Measurements from ENCODE around the gene SRPK2.

SRPK2 gene

GRCh38 chr7:105126436-105126975 is 262.2 kb downstream of the SRPK2 start:
- no peak for DNase-seq

DNA sequence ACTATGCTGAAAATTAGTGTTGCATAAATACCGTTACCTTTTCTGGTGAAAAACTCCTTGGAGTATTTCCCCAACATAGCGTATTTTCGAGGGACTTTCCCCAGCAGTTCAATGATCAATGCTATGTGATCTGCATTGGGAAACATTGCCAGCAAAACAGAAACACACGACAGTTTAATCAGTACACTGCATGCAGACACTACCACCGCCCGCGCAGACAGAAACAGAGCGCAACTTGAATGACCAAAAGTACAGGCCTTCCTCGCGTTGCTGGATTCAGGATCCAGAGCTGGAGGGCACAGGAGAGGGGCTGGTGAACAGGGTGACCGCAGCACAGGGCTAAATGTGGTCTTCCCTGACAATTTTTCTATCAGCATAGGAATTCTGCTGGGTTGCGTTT is 263.0 kb downstream of the SRPK2 start:
- DNase-seq = no peak

DNA sequence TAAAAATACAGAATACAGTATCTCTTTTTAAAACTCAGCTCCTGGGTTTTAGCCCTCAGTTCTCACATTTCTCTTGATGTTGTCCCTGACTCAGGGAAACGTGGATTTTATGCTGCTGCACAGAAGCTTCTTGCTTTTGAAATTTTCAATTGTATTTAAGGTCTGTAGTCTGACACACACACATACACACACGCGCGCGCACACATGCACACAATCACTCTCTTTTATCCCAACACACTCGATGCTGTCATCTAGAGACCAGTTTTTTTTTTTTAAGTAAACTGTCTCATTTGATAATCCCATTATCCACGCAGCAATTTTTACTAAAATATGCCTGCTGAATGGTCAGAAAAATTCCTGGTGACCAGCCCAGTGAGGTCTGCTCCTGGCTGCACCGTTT is 266.1 kb downstream of the SRPK2 start:
- DNase-seq = no peak

- no peak for DNase-seq
Observed at GRCh38 chr7:105118612-105119600, 269.8 kb downstream of the SRPK2 start.

DNA sequence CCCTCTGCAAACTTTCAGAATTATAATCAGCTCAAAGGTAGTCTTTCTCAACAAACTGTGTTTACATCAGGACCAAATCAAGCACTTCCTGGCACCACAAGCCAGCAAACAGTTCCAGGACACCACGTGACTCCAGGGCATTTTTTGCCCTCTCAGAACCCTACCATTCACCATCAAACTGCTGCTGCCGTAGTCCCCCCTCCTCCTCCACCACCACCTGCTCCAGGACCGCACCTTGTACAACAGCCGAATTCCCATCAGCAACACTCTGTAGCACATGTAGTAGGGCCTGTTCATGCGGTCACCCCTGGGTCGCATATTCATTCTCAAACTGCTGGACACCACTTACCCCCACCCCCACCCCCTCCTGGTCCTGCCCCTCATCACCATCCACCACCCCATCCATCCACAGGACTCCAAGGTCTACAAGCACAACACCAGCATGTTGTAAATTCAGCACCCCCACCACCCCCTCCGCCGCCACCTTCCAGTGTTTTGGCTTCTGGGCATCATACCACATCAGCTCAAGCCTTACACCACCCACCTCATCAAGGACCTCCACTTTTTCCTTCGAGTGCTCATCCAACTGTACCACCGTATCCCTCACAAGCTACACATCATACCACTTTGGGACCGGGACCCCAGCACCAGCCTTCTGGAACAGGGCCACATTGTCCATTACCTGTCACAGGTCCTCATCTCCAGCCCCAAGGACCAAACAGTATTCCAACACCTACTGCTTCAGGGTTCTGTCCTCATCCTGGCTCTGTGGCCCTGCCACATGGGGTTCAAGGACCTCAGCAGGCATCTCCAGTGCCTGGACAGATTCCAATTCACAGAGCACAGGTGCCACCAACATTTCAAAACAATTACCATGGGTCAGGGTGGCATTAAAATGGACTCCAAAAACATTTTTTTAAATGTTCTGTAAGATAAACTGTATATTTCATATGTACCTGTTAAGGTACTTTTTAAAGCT is 276.0 kb downstream of the SRPK2 start:
- no peak for DNase-seq

DNA sequence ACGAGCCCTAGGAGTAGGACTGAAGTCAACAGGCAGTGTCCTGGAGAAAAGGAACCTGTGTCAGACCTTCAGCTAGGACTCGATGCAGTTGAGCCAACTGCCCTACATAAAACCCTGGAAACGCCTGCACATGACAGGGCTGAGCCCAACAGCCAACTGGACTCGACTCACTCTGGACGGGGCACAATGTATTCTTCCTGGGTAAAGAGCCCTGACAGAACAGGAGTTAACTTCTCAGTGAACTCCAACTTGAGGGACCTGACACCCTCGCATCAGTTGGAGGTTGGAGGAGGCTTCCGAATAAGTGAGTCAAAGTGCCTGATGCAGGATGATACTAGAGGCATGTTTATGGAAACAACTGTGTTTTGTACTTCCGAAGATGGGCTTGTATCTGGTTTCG is 281.3 kb downstream of the SRPK2 start:
- no peak for DNase-seq

DNA sequence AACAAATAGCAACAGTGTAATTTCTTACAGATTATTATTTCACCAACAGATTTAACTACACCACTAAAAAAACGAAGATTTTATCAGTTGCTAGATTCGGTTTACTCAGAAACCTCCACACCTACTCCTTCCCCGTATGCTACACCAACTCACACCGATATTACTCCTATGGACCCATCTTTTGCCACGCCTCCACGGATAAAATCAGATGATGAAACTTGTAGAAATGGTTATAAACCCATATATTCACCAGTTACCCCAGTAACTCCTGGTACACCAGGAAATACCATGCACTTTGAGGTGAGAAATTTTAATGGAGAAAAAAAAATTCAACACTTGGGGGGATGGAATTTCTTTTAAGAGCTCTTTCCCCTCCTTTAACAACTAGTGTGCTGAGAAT is 282.2 kb downstream of the SRPK2 start:
- no peak for DNase-seq

DNA sequence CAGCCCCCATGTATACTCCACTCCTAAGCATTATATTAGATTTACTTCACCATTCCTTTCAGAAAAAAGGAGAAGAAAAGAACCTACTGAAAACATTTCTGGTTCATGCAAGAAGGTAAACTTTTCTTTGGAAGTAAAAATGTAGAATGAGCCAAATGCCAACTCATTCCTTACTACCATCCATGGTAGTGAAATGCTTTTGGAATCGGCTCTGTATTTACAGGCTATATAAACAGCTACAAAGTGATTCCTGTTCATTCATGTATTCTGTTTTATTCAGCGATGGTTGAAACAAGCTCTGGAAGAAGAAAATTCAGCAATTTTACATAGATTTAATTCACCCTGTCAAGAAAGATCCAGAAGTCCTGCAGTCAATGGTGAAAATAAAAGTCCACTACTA is 283.1 kb downstream of the SRPK2 start:
- no peak for DNase-seq

DNA sequence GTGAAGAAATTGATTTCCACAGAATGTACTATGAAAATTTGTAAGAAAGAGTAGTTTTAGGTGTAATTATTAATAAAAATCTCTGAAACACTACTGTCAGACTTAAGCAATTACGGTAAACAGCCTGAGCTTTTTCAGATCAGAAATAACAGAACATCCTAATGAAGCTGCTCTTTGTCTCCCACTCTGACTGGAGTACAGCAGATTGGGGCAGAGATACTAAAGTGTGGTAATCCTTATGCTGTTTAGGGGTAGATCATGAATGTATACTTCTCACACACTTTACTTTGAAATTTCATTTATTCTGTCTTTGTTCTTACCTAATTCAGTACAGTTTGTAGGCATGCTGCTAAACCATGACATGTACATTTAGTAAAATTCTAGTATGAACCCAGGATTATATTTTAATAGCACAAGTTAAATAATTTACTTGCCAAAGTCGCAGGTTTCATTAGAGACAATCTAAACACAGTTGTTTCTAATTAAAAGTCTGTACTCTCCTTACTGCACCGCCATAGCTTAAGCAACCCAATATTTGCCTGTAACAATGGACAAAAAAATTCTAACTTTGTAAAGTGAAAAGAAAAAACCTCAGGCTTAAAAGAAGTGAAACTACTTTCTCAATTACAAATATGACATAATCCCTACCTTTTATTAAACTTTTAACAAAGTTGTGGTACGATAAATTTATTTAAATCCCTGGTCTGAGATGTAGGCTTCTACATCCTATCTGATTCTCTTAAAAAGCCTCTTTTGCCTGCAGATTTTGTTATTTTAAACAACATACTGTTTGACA is 286.0 kb downstream of the SRPK2 start:
- no peak for DNase-seq

DNA sequence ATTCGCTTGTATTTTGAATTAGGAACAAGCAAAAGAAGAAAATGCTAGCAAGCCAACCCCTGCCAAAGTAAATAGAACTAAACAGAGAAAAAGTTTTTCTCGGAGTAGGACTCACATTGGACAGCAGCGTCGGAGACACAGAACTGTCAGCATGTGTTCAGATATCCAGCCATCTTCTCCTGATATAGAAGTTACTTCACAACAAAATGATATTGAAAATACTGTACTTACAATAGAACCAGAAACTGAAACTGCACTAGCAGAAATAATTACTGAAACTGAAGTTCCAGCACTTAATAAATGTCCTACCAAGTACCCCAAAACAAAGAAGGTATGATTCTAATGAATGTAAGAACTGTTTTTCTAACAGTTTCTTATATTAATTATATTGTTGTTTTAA is 286.9 kb downstream of the SRPK2 start:
- no peak for DNase-seq

DNA sequence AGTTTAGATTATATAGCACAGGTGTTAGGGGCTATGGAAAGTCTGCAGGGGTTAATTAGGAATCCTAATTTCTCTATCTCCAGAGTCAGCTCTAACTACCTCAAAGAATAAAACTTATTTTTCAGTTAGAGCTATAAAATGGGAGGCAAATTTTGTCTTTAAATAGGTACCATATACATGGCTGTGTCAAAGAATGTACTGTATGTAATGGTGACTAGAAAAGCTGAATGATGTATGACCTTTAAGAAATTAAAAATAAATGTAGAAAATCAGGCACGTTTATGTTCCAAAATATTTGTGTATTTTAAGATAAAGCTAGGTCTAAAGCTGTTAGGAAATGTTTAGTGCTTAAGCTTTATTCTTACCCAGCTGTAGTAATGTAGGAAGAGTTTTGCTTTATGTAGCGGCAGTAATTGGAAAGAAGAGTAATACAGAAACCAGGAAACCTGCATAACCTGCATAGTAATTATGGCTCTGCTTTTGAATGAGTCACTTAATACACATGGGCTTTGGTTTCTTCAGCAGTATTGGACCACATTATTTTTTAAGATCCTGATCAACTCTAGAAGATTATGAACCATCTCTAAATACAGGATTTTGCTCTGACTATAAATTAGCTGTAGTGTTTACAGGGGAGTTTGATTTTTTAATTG is 289.7 kb downstream of the SRPK2 start:
- DNase-seq = no peak

- DNase-seq = no peak
Observed at GRCh38 chr7:105097619-105098018, 291.1 kb downstream of the SRPK2 start.

DNA sequence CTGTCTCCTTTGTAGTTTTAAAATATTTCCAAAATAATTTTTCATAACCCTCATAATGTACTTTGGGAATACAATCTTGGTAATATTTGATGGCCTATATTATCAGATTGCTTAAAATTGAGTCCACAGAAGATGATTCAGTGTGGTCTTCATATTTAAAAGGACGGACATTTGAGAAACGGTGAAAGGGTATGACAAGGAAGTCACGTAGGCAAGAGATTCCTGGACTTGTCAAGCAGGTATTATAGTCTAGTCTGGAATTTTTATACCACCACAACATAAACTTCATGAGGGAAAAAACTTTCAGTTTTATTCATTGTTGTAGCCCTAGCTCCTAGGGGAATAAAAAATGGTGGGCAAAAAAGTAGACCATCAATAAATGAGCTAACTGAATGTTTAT is 292.4 kb downstream of the SRPK2 start:
- no peak for DNase-seq

DNA sequence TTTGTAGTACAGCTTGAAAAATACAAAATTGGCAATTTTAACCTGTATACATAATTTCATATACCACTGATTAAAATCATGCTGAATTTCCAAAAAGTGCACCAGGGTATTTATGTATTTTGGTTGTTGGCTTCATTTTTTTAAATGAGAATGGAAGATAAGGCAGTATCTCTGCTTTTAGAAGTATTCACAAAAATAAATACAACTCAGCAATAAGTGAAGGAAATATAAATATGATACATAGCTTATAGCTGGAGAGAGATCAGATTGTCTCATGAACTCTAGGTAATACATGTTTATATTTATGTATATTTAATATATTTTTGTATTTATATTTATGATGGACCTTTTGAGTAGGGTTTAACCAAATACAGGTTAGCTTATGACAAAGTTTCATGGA is 293.8 kb downstream of the SRPK2 start:
- no peak for DNase-seq

DNA sequence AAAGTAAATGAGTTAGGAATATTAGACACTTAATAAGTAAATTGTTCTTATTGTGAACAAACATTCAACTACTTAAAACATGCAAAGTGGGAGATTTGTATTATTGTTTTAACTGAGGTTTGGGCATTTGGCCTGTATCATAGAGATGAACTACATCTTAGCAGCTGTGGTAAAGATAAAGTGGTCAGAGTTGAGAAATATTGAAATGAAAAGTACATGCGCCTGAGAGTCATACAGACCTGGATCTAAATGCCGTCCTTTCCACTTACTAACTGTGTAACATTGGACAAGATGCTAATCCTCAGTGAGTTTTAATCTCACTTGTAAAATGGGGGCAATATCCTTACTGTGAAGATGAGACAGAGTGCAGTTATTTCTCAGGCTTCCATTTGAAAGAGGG is 300.3 kb downstream of the SRPK2 start:
- no peak for DNase-seq

- DNase-seq = no peak
Observed at GRCh38 chr7:105087981-105088380, 300.7 kb downstream of the SRPK2 start.

GRCh38 chr7:105086850-105087249 is 301.9 kb downstream of the SRPK2 start:
- no peak for DNase-seq

DNA sequence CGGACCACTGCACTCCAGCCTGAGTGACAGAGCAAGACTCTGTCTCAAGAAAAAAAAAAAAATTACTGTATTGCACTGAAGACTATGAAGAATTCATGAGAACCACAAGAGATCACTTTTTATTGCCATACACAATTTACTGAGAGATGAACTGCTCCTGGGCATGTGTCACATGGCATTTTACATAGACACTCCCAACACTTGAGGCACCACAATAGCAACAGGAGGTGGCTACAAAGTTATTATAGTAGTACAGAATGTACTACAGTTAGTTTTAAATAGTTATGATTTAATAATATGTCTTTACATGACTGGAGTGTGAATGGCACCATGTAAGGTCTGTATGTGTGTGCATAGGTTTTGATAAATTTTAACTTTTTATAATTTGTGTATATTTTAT is 304.1 kb downstream of the SRPK2 start:
- DNase-seq = no peak

DNA sequence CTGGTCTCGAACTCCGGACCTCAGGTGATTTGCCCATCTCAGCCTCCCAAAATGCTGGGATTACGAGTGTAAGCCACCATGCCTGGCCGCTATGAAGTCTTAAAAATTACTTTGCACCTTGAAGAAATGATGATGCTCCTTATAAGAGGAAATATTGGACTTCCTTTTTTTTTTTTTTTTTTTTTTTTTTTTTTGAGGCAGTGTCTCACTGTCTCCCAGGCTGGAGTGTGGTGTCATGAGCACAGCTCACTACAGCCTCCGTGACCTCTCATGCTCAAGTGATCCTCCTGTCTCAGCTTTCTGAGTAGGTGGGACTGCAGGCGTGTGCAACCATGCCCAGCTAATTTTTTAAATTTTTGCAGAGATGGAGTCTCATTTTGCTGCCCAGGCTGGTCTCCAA is 309.4 kb downstream of the SRPK2 start:
- no peak for DNase-seq

- no peak for DNase-seq
Observed at GRCh38 chr7:105073143-105073542, 315.6 kb downstream of the SRPK2 start.

DNA sequence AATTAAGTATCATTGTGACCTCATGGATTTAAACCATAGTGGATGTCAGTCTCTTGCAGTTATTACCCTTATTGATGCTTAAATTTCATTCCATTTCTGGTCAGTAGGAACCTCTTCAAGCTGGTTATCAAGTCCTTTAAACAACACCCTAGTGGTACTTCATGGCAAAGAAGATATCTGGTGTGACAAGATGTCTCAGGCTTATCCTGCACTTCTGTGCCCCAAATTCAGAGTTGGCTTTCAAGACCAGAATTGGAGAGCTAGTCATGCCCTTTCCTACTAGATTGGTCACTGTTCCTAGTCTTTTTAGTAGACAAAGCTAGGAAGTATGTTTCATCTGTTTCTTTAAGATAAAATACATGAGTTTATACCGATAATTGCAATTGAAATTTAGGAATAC is 319.8 kb downstream of the SRPK2 start:
- DNase-seq = no peak

- no peak for DNase-seq
Observed at GRCh38 chr7:105067691-105068090, 321.0 kb downstream of the SRPK2 start.
